Ecto neural progenitor cell (in vitro differentiated cells): ENCODE measurements around the gene RTL5.

Source experiments
- DNase-seq: peaks from one replicate; pipeline ENCODE4 v3.0.0-alpha.2; 2018; ENCODE audit warnings: low spot score

The RTL5 gene

DNA sequence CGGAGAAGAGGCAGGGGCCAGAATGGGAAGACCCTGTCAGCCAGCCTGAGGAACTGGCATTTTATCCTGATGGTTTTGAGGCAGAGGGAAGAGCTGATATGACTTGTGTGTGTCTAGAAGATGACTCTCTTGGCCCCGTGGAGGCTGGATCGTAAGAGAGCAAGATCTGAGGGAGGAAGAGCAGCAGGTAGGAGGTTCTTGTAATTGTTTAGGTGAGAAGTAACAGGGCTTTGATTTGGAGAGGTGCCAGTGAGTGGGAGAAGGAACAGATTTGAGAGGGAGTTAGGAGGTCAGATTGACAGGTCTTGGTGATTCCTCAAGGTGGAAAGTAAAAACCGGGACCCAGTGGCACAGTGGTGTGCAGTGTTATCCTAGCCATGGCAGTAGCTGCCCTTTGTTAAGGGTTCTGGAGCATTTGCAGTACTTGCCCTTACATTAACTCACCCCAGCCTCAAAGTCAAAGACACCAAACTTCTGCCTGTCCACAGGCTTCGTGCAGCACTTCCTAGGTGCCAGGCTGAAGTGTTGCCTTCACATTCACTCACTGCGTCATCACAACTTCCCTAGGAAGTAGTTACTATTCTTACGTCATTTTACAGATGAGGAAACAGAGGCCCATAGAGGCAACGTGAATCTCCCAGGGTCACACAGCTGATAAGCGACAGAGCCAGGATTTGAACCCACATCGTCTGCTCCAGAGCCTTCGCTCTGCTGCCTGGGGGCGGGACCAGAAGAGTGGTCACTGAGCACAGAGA is 23.7 kb downstream of the RTL5 start:
- no peak for DNase-seq

DNA sequence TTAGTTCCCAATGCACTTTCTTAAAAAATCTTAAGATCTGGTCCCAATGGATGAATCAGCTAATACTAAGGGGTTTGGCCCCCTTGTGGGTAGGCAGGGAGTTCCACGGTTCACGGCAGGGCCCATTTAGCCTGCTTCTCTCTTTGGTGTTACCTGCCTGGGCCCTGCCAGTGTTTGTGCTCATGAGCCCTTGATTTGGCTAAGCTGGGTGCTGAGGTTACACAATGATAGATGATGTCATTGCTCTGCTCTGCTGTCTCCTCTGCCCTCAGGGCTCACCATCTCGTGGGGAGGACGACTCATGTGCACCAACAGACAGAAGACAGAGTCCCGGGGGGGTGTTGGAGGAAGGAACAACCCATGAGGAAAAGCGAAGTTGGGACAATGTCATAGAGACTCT is 24.4 kb downstream of the RTL5 start:
- no peak for DNase-seq

DNA sequence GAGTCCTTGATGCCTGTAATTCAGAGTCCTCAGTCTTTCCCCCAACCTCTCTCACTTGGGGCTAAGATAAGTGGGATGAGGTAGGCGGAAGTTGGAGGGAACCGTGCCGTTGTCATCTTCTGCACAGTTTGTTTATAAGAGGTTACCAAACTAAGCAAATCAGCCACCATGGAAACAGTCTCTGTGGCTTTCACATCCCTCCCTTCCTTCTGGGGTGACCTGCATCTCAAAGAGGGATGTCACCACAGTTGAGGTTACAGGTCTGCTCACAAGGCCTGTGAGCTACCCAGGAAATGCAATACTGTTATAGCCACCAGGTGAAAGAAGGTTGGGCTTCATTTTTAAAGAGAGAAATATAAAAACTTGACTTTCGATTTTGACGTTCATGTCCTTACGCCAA is 26.3 kb downstream of the RTL5 start:
- DNase-seq, result no peak

DNA sequence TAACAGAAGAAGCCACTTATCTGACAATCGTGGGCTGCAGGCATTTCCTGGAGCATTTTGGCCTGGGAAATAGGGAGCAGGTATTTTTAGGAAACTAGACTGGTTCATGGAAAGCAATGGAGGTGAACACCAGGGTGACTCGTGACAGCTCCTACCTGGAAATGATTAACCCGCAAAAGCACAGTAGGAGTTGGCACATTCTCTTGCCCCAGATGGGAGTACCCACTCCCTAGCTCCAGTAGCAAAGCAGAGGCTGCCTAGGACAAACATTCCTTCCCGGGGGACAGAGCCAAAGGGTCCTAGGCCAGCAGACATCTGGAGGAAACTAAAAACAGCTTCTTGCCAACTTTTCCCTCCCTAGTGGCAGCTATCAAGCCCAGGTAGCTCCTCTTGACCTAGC is 29.0 kb downstream of the RTL5 start:
- DNase-seq, result no peak

DNA sequence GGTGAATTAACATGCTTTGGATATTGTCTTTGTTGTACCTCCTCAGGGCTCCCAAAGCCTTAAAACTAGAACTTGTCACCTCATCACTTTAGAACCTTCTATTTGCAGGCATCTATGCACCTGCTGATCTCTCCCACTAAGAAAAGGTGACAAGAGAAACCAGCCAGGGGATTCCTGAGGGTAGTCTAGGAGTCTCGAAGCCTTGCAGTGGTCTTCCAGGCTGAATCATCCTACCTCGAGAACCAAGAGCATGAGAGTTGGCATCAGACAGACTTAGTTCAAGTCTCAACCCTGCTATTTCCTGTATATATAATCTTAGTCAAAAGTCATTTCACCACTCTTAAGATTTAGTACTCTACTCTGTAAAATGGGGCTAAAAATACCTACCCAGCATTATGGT is 29.6 kb downstream of the RTL5 start:
- DNase-seq, result no peak

DNA sequence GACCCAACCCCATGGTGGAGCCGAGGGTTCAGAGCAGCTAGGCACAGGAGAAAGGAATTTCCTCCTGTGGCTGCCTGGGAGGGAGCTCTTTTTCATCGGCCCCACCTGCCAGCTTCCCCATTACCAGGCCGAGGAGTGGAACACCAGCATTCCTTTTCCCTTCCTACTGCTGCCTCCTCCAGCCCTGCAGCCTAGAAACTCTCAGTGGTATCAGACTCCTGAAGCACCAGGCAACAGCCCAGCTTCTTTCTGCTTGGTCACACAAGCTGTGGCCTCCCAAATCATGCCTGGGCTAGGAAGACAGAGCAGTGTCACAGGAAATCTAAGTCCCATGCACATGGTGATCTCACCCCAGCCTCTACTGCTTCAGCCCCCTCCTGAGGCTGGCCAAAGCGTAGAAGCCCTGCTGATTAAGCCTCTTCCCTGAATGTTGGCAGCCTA is 30.1 kb downstream of the RTL5 start:
- no peak for DNase-seq

DNA sequence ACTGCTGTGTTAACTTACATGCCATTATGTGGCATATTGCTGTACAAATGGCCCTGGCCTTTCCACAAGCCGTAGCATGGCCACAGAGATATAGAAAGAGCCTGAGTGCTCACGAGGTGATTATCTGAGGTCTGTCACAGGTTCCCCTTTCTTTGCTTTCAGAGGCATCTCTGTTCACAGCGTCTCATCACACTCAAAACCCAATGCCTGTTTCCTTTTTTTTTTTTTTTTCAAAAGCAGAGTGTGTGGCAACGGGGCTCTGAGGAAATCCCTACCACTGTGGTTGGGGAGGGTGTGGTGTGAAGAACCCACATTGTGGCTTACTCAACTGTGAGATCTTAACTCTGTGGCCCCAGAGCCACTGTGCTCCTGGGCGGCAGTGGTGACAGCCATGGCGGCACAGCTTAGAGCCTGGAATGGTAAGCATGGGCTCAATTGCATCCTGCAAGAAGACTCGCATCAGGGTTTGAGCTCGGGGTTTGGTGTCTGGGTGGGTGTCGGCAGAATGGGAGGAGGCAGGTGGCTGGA is 30.8 kb downstream of the RTL5 start:
- DNase-seq, result no peak

DNA sequence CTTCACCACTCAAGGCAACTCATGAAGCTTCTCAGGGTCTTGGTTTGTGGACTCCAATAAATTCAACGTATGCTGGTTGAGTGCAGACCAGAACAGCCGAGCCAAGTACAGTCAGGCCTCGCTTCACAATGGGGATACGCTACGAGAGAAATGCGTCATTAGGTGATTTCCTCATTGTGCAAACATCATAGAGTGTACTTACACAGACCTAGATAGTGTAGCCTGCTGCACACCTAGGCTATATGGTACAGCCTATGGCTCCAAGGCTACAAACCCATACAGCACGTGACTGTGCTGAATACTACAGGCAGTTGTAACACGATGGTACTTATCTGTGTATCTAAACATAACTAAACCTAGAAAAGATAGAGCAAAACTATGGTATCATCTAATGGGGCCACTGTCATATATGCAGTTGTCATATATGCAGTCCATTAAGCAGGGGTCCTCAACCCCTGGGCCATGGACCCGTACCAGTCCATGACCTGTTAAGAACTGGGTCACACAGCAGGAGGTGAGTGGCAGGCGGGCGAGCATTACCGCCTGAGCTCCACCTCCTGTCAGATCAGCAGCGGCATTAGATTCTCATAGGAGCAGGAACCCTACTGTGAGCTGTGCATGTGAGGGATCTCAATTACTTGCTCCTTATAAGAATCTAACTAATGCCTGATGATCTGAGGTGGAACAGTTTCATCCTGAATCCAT is 31.5 kb downstream of the RTL5 start:
- DNase-seq, result no peak

DNA sequence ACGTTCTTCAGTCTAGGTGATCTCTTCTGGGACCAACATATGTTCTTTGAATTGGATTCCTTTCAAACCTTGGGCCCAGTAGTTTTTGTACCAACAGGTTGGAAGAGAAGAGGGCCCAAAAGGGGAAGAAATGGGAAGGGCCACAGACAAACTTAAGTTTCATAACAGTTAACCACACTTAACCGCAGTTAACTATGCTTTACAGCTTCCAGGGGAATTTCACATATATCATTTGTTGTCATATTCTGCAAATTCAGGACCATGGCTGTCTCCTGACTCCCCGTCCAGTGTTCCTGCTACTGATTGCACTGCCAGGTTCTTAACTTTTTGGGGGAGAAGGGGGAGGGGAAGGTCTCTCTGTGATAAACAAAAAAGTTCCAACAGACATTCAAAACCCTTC is 34.6 kb downstream of the RTL5 start:
- DNase-seq, result no peak

DNA sequence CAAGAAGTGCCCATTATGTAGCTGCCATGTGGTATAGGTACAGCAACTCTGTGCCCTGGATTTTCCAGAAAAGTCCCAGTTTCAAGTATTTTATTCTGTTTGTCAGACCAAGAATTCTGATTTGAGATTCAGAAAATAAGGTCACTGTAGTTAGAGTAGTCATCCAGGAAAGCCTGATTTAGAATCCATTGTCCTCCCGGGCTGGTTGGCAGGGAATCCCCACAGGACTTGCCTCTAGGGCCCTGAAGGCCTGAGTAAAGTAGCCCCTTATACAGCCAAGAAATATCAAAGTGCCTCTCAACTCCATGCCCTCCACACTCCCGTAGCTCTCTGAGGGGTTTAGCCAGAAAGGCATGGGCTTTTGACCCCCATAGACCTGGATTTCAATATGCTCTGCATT is 36.3 kb downstream of the RTL5 start:
- no peak for DNase-seq

DNA sequence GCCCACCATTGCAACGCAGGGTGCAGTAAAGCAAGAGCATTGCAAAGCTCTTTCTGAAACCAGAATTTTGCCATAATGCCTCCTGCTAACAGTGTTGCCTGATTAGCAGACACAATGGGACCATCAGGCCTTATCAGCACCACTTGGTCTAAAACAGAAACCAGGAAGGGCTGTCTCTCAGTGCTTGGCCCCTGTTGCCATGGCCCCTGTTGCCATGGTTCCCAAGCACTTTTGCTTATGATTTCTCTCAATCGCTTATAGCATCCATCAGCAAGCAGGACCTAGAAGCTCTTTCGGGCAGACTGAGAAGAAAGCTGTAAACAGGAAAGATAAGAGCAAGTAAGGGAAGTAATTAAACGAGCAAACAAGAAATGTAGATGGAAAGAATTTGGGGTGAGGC is 36.8 kb downstream of the RTL5 start:
- DNase-seq, result no peak

DNA sequence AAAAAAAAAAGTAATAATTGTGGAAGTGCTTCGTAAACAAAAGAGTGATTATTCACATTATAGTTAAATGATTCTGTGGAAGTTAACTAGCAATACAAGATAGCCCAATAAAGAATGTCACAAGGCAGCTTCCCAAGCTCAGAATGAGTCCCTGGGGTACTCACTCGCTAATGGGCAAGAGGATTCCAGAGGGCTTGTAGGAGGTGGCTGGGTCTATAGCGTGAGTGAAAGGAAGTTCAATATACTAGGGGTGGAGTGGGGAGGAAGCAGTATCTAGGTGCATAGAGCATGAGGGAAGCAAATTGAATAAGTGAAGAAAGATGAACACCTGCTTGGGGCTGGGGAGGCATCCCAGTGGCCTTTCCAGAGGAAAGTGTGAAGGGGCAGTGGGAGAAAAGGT is 42.5 kb downstream of the RTL5 start:
- DNase-seq, result no peak

DNA sequence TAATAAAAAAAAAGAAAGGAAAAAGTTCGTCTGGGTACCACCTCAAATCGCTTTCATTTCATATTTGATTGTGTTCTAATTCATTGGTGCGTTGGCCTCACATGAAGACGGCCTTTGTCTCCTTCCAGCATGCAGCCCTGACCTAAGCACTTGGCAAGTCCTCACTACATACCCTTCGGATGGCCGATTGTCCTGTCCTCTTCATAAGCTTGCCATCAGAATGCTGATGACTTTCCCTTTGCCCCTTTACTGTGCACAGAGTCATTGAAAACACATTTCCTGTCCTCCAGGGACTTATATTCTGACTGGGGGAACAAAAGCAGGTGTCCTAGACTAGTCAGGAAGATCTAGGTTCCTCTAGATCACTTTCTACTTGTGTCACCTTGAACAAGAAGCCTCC is 43.0 kb downstream of the RTL5 start:
- no peak for DNase-seq

DNA sequence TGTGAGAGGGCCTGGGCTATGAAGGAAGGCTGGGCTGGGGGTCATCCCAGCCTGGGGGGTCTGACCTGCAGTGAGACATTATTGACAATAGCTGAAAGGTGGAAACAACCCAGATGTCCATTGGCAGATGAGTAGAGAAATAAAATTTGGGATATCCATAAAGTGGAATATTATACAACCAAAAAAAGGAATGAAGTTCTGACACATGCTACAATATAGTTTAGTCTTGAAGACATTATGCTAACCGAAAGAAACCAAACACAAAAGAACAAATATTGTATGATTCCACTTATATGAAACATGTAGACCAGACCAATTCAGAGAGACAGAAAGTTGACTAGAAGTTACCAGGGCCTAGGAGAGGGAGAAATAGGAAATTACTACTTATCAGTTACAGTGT is 44.7 kb downstream of the RTL5 start:
- DNase-seq, result no peak

DNA sequence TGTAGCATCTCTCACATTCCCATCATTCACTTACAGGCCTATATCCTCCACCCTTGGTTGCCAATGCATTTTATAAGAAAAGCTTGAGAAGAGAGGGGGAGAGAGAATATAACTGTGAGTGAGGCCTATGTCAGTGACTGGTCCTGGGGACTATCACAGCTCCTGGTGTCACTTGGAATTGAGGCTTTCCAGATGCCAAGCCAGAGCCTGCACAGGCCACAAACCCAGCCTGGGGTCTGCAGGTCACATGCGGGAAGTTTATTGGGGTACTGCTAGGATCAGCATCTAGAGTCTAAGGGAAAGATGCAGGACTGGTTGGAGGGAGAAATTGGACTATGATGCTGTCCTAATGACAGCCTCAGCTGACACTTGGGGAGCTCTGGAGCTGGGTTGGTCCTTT is 47.6 kb downstream of the RTL5 start:
- no peak for DNase-seq

DNA sequence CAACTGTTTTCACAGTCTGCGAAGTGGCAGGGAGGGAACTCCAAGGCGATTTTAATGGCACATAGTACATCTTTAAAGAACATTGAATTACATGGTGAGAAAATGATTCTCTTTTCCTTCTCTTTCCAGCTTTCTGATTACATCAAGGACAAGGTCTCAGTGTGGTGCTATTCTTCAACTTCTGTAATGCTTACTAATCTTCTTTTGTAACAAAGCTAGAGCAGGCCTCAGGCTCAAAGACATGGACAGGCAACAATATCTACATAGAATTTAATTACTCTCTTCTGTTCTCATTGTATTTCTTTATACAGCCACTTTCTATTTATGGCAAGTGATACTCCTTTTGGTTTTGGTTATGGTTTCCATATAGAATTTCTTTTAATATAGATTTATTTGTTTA is 48.4 kb downstream of the RTL5 start:
- no peak for DNase-seq

DNA sequence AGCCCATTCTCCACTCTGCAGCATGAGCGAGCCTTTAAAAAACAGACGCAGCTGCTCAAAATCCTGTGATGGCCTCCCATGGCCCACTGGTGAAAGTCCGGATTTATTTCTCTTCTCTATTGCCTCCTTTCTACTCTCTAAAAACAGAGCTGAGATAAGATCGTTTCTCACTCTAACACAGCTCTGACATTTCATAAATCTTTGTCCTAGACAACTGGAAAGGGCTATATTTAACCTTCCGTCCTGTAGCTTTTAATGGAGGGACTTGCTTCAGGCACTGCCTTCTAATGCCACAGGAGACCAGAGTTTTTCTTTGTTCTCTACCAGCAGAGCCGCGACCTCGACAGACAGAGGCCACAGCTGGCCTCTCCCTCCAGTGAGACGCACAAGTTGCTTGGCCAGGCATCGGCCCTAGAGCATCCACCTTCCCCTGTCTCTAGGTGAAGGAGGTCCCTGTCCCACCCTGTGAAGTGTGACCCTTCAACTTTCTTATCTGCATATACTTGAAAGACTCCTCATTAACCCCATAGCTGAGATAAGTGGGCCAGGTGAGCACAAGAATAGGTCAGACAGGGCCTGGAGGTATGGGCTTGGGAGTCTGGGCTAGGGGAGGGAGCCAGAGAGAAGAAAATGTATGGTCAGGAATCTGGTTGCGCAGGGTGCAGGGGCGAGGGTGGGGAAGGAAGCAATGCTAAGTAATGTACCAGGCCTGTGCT is 50.0 kb downstream of the RTL5 start:
- no peak for DNase-seq

DNA sequence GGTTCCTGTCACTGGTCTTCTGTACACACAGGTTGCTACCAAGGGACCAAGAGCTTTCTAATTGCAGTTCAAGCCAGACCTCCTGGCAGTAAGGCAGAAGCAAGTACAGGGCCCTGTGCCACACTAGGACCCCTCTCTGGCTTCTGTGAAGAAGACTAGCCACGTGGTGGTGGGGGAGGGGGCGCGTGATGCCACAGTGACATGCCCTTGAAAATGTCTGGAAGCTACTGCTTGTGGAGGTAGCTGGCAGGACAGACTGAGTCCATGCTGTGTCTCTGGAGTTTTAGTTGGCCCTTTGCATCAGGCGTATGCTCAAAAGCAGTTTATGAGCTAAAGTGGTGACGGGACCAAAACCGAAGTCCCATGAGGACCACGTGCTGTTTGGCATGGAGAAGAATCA is 50.9 kb downstream of the RTL5 start:
- no peak for DNase-seq

DNA sequence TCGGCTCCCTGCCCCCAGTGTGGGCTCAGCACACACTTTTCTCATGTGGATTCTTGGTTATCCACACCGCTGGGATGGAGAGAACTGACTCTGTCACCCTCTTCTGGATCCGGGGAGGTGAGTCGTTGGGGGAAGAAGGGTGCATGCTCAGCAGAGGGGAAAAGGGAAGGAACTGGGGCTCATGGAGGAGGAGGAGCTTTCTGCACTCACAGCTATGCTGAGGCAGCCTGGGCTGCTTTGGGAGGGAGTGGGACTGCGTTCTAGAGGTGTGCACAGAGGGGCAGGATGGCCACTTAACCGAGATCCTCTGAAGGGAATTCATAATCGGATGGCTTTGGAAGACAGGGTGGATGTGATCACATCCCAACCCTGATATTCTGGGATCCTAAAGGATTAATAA is 51.6 kb downstream of the RTL5 start:
- DNase-seq, result no peak

DNA sequence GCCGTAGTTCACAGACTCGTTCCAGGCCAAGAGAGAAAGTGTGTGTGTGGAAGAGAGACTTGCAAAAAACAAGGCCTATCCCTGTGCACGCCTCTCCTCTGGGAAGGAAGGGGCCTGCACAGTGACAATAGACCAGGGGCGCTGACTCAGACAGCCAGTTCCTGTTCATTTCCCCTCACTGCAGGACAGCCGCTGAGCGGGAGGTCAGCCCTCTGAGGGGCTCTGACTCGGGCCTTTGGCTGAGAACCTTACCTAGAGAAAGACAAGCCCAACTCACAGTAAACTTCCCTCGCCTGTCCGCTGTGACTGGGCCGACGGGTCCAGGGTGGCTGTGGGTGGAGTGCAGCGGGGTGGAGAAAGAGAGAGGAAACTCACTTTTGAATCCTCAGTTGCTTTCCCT is 52.1 kb downstream of the RTL5 start:
- no peak for DNase-seq

DNA sequence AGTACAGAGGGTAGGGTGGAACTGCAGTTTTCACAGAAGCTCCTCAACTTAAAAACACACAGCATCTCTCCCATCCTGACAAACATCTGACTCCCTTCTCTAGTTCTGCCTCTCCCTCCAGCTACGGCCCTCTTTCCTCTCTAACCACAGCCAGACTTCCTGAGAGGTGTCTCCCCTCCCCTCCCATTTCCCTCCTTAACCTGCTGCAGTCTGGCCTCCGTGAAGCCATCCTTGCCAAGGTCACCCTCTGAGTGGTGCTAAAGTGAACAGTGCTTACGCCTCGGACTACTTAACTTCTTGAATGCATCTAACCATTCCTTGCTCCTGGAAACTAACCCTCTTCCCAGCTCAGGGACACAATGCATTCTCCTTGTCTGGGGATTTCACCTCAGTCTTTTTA is 53.3 kb downstream of the RTL5 start:
- DNase-seq, result no peak
